Fibroblast of skin of back (primary cell): ENCODE measurements around the gene DSC2.
"Not testable (repeated sequence)": the region's sequence is repeated elsewhere in the genome, so short reads cannot be mapped to it uniquely, and the experiment has no call there.

ENCODE experiments used
- DNase-seq: peaks from one replicate; pipeline ENCODE4 v3.0.0-alpha.2; 2013

The DSC2 gene

GRCh38 chr18:31042084-31042405, 60.2 kb downstream of the DSC2 start:
- DNase-seq = no peak

- no peak for DNase-seq
Measured at GRCh38 chr18:31041271-31042083, 60.7 kb downstream of the DSC2 start.

GRCh38 chr18:31040686-31041270, 61.4 kb downstream of the DSC2 start:
- DNase-seq = no peak

GRCh38 chr18:31039426-31039825, 62.8 kb downstream of the DSC2 start:
- DNase-seq = no peak

- not testable (repeated sequence) for DNase-seq
Measured at GRCh38 chr18:31037686-31038085, 64.5 kb downstream of the DSC2 start.

- no peak for DNase-seq
Measured at GRCh38 chr18:31034541-31034940, 67.7 kb downstream of the DSC2 start.

GRCh38 chr18:31030574-31031278, 71.5 kb downstream of the DSC2 start:
- DNase-seq = no peak

GRCh38 chr18:31015715-31016434, 86.3 kb downstream of the DSC2 start:
- DNase-seq = no peak

- DNase-seq = peak; percentile 32
Measured at GRCh38 chr18:31011455-31011854, 90.8 kb downstream of the DSC2 start.

- DNase-seq = no peak
Measured at GRCh38 chr18:31010601-31011000, 91.6 kb downstream of the DSC2 start.
